Mesendoderm (in vitro differentiated cells): Measurements from ENCODE around the gene IFNA13.

Experiments used
- DNase-seq: peaks from one replicate; pipeline ENCODE4 v3.0.0; 2013
- H2AK5ac ChIP-seq: 2 replicates; pipeline ENCODE4 v1.6.1; 2013; ENCODE audit warnings: low read length, inconsistent platforms
- H2BK120ac ChIP-seq: 2 replicates; pipeline ENCODE4 v1.6.1; 2013; ENCODE audit warnings: low read depth, mild to moderate bottlenecking, low read length, moderate library complexity, mixed read lengths
- H2BK15ac ChIP-seq: replicated peaks from 2 replicates; pipeline ENCODE4 v1.6.1; 2013; ENCODE audit warnings: low read depth, mild to moderate bottlenecking, moderate library complexity
- H2BK5ac ChIP-seq: 2 replicates; pipeline ENCODE4 v1.6.1; 2013; ENCODE audit warnings: low read length, inconsistent platforms
- H3K18ac ChIP-seq: 2 replicates; pipeline ENCODE4 v1.6.1; 2013; ENCODE audit warnings: mild to moderate bottlenecking, low read length, mixed read lengths
- H3K23ac ChIP-seq: one replicate; pipeline ENCODE4 v1.6.1; 2013; ENCODE audit warnings: low read length
- H3K27ac ChIP-seq: 2 replicates; pipeline ENCODE4 v1.5.1; 2013; ENCODE audit warnings: low read depth, mild to moderate bottlenecking, inconsistent platforms, low read length, moderate library complexity
- H3K27me3 ChIP-seq: 2 replicates; pipeline ENCODE4 v1.6.1; 2013; ENCODE audit warnings: low read length, control low read depth, mild to moderate bottlenecking, inconsistent platforms; ENCODE audit not compliant: insufficient read depth, poor library complexity
- H3K36me3 ChIP-seq: 2 replicates; pipeline ENCODE4 v1.6.1; 2013; ENCODE audit warnings: low read length, inconsistent platforms; ENCODE audit not compliant: control insufficient read depth, insufficient read depth
- H3K4ac ChIP-seq: one replicate; pipeline ENCODE4 v1.6.1; 2013; ENCODE audit warnings: low read depth, mild to moderate bottlenecking, low read length, moderate library complexity
- H3K4me1 ChIP-seq: 2 replicates; pipeline ENCODE4 v1.6.1; 2013; ENCODE audit warnings: low read depth, low read length, inconsistent platforms; ENCODE audit not compliant: control insufficient read depth
- H3K4me2 ChIP-seq: 2 replicates; pipeline ENCODE4 v1.6.1; 2013; ENCODE audit warnings: low read length
- H3K4me3 ChIP-seq: 2 replicates; pipeline ENCODE4 v1.5.1; 2013; ENCODE audit warnings: mild to moderate bottlenecking, low read length
- H3K56ac ChIP-seq: one replicate; pipeline ENCODE4 v1.6.1; 2013; ENCODE audit warnings: low read length
- H3K79me1 ChIP-seq: 2 replicates; pipeline ENCODE4 v1.6.1; 2013; ENCODE audit warnings: low read length, inconsistent platforms
- H3K79me2 ChIP-seq: 2 replicates; pipeline ENCODE4 v1.6.1; 2013; ENCODE audit warnings: mild to moderate bottlenecking, low read length; ENCODE audit not compliant: control insufficient read depth, insufficient read depth
- H3K9ac ChIP-seq: 2 replicates; pipeline ENCODE4 v1.6.1; 2013; ENCODE audit warnings: low read length, inconsistent platforms
- H4K5ac ChIP-seq: one replicate; pipeline ENCODE4 v1.6.1; 2013; ENCODE audit warnings: low read length
- H4K8ac ChIP-seq: one replicate; pipeline ENCODE4 v1.6.1; 2013; ENCODE audit warnings: low read depth, mild to moderate bottlenecking, control low read depth, low read length, moderate library complexity
- WGBS: extraction: QIAGEN DNeasy Blood & Tissue Kit; methylation state at CpG from one replicate; pipeline ENCODE4 v1.1.7; 2013; ENCODE audit warnings: low lambda C conversion rate, missing lambda C conversion rate; ENCODE audit not compliant: insufficient coverage; ENCODE audit errors: extremely low coverage; 5-methylcytosine and 5-hydroxymethylcytosine counted together

Gene IFNA13

GRCh38 chr9:21398955-21399489, 31.2 kb upstream of the IFNA13 start:
- H2BK15ac ChIP-seq = no peak overlapping the region
- no peak overlapping the region for H2BK5ac ChIP-seq
- no peak overlapping the region for H4K8ac ChIP-seq
- H3K23ac ChIP-seq = no peak overlapping the region
- no peak overlapping the region for H3K4me2 ChIP-seq
- DNase-seq = no peak
- no peaks in the 10 kb centered on the region for H3K79me1 ChIP-seq
- H2BK120ac ChIP-seq = no peak overlapping the region
- no peaks in the 10 kb centered on the region for H3K79me2 ChIP-seq
- H3K4me3 ChIP-seq = no peak overlapping the region
- H3K4me1 ChIP-seq = no peaks in the 10 kb centered on the region
- no peak overlapping the region for H4K5ac ChIP-seq
- no peak overlapping the region for H3K27ac ChIP-seq
- no peaks in the 10 kb centered on the region for H3K36me3 ChIP-seq
- H3K4ac ChIP-seq = no peak overlapping the region
- no CpG with 5 or more reads among the region's 5 CpGs for WGBS
- no peak overlapping the region for H3K18ac ChIP-seq
- H2AK5ac ChIP-seq = no peak overlapping the region
- no peak overlapping the region for H3K56ac ChIP-seq
- H3K27me3 ChIP-seq = no peaks in the 10 kb centered on the region
- H3K9ac ChIP-seq = no peak overlapping the region

GRCh38 chr9:21395778-21396717, 28.2 kb upstream of the IFNA13 start:
- Histone ChIP-seq H3K23ac (no peak overlapping the region), H3K27me3 (no peaks in the 10 kb centered on the region), H3K18ac (no peak overlapping the region), H3K4me1 (no peaks in the 10 kb centered on the region), H3K4ac (no peak overlapping the region), H4K5ac (no peak overlapping the region), H3K56ac (peak overlapping the region; percentile 71), H3K4me3 (no peak overlapping the region), H3K27ac (no peak overlapping the region), H3K79me1 (no peaks in the 10 kb centered on the region), H3K79me2 (no peaks in the 10 kb centered on the region), H3K9ac (peak overlapping the region; percentile 34), H3K36me3 (no peaks in the 10 kb centered on the region), H2BK120ac (no peak overlapping the region), H2AK5ac (no peak overlapping the region), H2BK5ac (no peak overlapping the region), H3K4me2 (peak overlapping the region; percentile 51), H2BK15ac (no peak overlapping the region), H4K8ac (no peak overlapping the region)
- peak; percentile 68 for DNase-seq
- WGBS = no CpG with 5 or more reads among the region's 40 CpGs

GRCh38 chr9:21392270-21392669, 24.4 kb upstream of the IFNA13 start:
- H3K18ac ChIP-seq = no peak overlapping the region
- no peak overlapping the region for H3K56ac ChIP-seq
- H3K27me3 ChIP-seq = no peaks in the 10 kb centered on the region
- no peak overlapping the region for H3K9ac ChIP-seq
- H3K79me2 ChIP-seq = no peaks in the 10 kb centered on the region
- H3K4ac ChIP-seq = no peak overlapping the region
- no peak overlapping the region for H2BK120ac ChIP-seq
- no peaks in the 10 kb centered on the region for H3K79me1 ChIP-seq
- H3K27ac ChIP-seq = no peak overlapping the region
- no peak overlapping the region for H2BK5ac ChIP-seq
- no peak overlapping the region for H3K4me2 ChIP-seq
- peak; percentile 86 for DNase-seq
- no CpG with 5 or more reads among the region's 6 CpGs for WGBS
- H3K4me1 ChIP-seq = no peaks in the 10 kb centered on the region
- no peak overlapping the region for H3K23ac ChIP-seq
- no peak overlapping the region for H4K5ac ChIP-seq
- H3K36me3 ChIP-seq = no peaks in the 10 kb centered on the region
- no peak overlapping the region for H2BK15ac ChIP-seq
- no peak overlapping the region for H2AK5ac ChIP-seq
- H3K4me3 ChIP-seq = no peak overlapping the region
- no peak overlapping the region for H4K8ac ChIP-seq

GRCh38 chr9:21385131-21385670, 17.3 kb upstream of the IFNA13 start, which contains the start of gene IFNA2:
IFNA2 (minus strand) TSS chr9:21385398; CDS start chr9:21385329, 69 bp downstream.
- no peak within 1 kb of the TSS for H2AK5ac ChIP-seq
- H3K27ac ChIP-seq = no peak within 1 kb of the TSS
- no peak within 1 kb of the TSS for H3K18ac ChIP-seq
- no peaks in the 10 kb centered on the region for H3K36me3 ChIP-seq
- H4K8ac ChIP-seq = no peak within 1 kb of the TSS
- no peak within 1 kb of the TSS for H2BK120ac ChIP-seq
- H3K4me2 ChIP-seq = no peak within 1 kb of the TSS
- no peak within 1 kb of the TSS for H3K23ac ChIP-seq
- no peak within 1 kb of the TSS for H3K56ac ChIP-seq
- no peaks in the 10 kb centered on the region for H3K27me3 ChIP-seq
- H4K5ac ChIP-seq = no peak within 1 kb of the TSS
- no peak within 1 kb of the TSS for H2BK5ac ChIP-seq
- H3K4ac ChIP-seq = no peak within 1 kb of the TSS
- no peaks in the 10 kb centered on the region for H3K79me2 ChIP-seq
- no peak within 1 kb of the TSS for H3K4me3 ChIP-seq
- no peak within 1 kb of the TSS for H3K9ac ChIP-seq
- H3K79me1 ChIP-seq = no peaks in the 10 kb centered on the region
- DNase-seq = no peak
- no peak within 1 kb of the TSS for H2BK15ac ChIP-seq
- H3K4me1 ChIP-seq = no peaks in the 10 kb centered on the region
- no CpG with 5 or more reads among the region's 1 CpG for WGBS

- no peak overlapping the region for H3K4me3 ChIP-seq
- H2AK5ac ChIP-seq = no peak overlapping the region
- DNase-seq = no peak
- H3K36me3 ChIP-seq = no peaks in the 10 kb centered on the region
- H2BK15ac ChIP-seq = no peak overlapping the region
- WGBS = 100% methylated on average over 1 of the region's 4 CpGs
- H3K4ac ChIP-seq = no peak overlapping the region
- H2BK120ac ChIP-seq = no peak overlapping the region
- no peaks in the 10 kb centered on the region for H3K79me1 ChIP-seq
- no peak overlapping the region for H3K56ac ChIP-seq
- H3K27me3 ChIP-seq = no peaks in the 10 kb centered on the region
- H4K8ac ChIP-seq = no peak overlapping the region
- no peak overlapping the region for H3K9ac ChIP-seq
- no peak overlapping the region for H3K23ac ChIP-seq
- no peak overlapping the region for H4K5ac ChIP-seq
- no peak overlapping the region for H3K27ac ChIP-seq
- no peaks in the 10 kb centered on the region for H3K79me2 ChIP-seq
- no peak overlapping the region for H3K18ac ChIP-seq
- no peak overlapping the region for H3K4me2 ChIP-seq
- no peaks in the 10 kb centered on the region for H3K4me1 ChIP-seq
- H2BK5ac ChIP-seq = no peak overlapping the region
Measured at GRCh38 chr9:21383627-21384026, 15.8 kb upstream of the IFNA13 start.
